ENCODE measurements around the gene ASXL2.

DNA sequence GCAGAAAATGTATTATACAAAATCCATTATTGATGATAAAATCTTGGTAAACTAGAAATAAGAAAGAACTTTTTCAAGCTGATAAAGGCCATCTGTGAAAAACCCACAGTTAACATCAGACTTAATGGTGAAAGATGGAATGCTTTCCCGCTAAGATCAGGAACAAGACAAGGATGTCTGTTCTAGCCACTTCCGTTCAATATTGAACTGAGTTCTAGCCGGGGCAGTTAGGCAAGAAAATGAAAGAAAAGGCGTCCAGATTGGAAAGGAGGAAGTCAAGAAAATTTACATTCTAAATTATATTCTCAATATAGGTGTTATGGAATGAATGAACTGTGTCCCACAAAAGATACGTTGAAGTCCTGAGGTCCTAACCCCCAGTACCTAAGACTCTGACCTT is 165.8 kb downstream of the ASXL2 start:
- TF ChIP-seq, protein P1, sequence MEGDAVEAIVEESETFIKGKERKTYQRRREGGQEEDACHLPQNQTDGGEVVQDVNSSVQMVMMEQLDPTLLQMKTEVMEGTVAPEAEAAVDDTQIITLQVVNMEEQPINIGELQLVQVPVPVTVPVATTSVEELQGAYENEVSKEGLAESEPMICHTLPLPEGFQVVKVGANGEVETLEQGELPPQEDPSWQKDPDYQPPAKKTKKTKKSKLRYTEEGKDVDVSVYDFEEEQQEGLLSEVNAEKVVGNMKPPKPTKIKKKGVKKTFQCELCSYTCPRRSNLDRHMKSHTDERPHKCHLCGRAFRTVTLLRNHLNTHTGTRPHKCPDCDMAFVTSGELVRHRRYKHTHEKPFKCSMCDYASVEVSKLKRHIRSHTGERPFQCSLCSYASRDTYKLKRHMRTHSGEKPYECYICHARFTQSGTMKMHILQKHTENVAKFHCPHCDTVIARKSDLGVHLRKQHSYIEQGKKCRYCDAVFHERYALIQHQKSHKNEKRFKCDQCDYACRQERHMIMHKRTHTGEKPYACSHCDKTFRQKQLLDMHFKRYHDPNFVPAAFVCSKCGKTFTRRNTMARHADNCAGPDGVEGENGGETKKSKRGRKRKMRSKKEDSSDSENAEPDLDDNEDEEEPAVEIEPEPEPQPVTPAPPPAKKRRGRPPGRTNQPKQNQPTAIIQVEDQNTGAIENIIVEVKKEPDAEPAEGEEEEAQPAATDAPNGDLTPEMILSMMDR (IDR thresholded peaks at IDR 0.05; ENCODE audit: insufficient read depth, low read length, poor library complexity, severe bottlenecking) = no peak
- TF ChIP-seq EZH2phosphoT487 (conservative IDR thresholded peaks at IDR 0.05; ENCODE audit: low read length) = no peak
